Inflammatory macrophage treated with lipopolysaccharide for 4 hours (primary cell): ENCODE results near the gene CROCC2.
A peak's percentile ranks its signal among the peaks of the same experiment; 100 is the strongest.

Experiments used
- DNase-seq: peaks from one replicate; pipeline ENCODE4 v3.0.0-alpha.2; 2020

Gene CROCC2

DNA sequence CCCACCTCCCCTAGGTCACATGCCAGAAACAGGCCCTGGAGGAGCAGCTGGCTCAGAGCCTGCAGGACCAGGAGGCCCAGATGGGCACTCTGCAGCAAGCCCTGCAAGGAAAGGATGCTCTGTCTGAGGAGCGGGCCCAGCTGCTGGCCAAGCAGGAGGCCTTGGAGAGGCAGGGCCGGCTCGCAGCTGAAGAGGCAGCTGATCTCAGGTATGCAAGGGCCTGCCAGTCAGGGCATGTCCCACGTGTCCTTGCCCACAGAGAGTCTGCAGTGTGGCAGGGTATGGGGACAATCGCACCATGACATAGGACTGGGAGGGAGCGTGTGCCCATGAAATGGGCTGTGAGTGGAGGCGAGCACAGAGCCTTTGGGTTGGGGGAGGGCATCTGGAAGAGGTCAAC is 39.9 kb downstream of the CROCC2 start:
- DNase-seq: no peak

DNA sequence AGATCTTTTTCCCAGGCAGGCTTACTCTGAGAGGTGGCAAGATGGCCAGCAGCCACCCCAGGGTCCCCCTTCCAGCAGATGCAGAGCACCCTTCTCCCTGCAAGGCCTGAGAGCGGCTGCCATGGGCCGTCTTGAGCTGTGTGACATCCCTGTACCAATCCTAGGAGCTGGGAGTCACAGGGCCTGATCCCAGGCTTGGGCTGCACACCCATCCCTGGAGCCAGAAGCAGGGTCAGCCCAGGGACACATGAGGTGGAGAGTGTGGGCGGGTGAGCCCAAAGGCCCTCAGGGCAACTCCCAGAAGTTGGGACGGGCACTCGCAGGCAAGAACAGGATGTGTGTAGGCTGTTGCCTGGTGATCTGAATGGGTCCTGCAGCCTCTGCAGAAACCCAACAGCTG is 40.5 kb downstream of the CROCC2 start:
- peak; percentile 61 for DNase-seq

DNA sequence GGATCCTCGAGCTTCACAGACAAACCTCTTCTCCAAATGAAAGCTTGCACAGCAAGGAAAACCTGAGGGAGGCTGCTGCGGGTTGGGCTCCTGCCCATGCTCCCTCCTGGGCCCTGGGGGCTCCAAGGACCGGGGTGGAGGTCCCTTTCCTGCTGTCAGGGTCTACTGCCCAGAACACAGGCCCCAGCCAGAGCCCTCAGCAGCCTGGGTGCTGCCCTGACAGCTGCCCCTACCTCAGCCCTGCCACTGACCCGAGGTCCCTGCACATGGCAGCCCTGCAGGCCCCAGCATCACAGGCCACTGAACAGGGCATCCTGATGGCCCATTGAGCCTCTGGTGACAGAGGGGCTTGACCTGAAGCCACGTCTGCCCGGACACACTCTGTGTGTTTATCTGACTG is 41.0 kb downstream of the CROCC2 start:
- DNase-seq: no peak

DNA sequence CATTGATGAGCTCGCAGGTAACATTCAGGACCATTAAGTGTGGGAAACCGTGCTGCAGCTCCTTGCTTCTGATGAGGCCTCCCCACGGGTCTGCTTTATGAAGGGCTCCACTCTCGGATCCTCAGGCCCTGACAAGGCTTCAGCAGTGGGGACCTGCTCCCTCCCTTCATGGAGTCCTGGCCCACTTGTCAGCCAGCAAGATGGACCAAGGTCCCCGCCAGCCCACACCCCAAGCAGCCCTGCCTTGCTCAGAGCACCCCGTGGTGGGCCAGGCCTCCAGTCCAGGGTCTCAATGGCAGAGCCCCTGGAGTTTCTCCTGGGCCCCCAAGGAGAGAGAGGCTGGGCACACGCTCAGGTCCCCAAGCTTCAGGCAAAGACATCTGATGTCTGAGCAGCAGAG is 41.5 kb downstream of the CROCC2 start:
- DNase-seq: no peak

DNA sequence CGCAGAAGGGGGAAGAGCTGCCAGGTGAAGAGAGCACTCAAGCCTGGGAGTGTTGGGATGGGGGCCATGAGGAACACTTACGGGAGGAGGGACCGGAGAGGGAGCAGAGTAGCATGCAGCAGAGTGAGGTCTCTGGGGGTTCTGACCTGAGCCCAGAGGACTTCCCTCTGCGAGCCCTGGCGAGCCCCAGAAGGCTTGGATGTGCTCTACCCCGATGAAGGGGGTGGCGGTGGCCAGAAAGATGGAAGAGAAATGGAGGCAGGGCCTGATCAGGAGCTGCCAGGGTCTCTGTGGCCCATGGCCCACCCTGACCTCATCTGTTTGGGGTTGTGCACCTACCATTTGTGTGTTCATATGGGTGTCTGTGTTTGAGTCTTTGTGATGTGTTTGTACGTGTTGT is 42.0 kb downstream of the CROCC2 start:
- no peak for DNase-seq

DNA sequence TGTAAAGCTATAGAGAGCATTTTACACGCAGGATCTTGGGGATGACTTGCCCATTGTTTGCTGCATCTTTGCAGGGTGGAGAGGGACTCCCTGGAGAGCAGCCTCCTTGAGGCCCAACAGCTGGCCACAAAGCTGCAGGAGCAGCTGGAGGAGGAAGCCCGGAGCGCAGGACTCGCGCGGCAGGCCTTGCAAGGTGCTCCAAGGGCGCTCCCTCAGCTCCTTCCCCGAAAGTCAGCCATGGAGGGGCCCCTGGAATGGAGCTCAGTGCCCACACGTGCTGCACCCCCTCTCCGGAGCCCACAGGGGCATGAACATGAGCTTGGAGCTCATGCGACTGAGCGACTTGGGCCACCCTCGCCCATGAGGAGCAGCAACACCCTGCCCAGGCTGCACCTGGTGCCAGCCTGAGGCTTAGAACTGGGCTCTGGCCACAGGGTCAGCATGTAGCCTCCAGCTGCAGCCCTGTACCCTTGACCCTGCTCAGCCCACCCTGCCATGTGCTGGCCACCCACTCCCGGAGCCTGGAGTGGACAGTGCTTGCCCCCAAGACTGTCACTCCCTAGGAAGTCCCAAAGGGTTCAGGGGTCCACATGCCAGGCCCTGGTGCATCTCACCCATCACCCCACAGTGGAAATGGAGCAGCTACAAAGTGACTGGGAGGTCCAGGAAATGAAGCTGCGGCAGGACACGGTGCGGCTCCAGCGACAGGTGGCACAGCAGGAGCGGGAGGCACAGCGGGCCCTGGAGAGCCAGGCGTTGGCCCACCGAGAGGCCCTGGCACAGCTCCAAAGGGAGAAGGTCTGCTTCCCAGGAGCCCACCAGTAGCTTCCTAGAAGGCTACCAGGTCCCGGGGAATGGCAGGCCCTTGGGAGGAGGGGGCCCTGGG is 43.0 kb downstream of the CROCC2 start:
- no peak for DNase-seq

DNA sequence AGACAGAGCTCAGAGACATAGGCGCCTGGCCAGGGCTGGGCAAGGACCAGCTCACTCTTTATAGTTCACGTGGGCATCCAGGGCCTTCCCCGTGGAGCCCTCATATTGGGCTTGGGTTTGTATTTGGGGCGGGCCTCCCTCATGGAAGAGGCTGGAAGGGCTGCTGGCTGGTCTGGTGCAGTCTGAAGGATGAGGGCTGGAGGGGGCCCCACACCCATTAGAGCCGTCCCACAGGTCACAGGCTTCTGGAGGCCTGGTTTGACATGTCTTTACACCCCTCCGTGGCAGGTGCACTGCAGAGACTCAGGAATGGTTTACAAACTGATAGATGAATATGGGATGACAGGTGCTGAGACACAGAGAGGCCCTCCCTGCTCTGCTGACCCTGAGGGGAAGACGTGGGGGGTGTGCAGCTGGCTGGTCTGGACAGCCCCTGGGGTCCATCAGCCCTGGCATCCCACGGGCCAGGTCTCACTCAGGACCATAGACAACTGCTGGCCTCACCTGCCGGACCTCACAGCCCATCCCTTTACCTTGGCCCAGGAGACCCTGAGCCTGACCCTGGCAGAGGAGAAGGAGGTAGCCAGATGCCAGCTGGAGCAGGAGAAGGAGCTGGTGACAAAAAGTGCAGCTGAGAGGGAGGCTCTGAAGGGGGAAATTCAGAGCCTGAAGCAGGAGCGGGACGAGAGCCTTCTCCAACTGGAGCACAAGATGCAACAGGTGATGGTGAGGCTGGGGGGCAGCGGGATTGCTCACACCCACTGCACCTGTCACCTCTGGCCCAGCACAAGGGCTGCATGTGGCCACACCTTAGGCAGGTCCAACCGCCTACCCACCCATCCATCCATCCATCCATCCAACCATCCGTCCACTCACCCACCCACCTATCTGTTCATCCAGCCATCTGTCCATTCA is 43.9 kb downstream of the CROCC2 start:
- DNase-seq: no peak

DNA sequence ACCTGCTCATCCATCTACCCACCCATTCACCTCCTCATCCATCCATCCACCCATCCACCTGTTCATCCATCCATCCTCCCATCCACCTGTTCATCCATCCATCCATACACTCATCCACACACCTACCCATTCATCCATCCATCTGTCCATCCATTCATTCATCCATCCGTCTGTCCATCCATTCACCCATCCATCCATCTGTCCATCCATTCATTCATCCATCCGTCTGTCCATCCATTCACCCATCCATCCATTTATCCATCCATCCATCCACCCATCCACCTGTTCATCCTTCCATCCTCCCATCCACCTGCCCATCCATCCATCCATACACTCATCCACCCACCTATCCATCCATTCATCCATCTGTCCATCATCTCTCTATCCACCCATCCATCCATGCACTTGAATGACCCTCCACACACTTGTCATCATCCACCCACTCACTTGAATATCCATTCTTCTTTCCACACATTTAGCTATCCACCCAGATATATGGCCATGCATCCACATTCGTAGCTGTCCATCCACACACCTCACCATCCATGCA is 45.0 kb downstream of the CROCC2 start:
- no peak for DNase-seq

DNA sequence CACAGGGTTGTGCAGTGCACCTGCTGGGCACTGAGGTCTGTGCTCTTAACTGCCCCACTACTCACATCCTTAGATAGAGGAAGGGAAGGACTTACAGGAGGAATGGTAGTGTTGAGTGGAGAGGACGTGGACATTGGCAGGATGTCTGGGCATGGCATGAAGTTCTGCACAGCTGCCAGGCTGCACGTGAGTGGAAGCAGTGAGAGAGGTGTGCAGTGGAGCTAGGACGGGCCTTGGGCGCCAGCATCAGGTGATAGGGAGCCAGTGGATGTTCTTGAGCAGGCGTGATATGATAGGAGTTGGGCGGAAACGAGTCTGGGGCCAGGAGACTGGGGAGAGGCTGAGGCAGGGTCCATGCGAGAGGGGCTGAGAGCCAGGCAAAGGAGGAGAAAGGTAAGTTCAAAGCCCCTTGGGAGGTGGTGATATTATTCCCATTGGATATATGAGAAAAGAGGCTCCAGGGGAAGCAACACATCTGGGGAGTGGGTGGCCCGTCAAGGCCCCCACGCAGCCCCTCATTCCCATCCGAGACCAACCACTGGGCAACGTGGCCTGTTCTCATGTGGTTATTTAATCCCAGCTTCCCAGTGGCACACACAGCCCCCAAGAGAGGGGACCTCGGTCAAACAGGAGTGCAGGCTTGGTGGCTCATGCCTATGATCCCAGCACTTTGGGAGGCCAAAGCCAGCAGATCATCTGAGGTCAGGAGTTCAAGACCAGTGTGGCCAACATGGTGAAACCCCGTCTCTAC is 46.5 kb downstream of the CROCC2 start:
- DNase-seq: no peak

DNA sequence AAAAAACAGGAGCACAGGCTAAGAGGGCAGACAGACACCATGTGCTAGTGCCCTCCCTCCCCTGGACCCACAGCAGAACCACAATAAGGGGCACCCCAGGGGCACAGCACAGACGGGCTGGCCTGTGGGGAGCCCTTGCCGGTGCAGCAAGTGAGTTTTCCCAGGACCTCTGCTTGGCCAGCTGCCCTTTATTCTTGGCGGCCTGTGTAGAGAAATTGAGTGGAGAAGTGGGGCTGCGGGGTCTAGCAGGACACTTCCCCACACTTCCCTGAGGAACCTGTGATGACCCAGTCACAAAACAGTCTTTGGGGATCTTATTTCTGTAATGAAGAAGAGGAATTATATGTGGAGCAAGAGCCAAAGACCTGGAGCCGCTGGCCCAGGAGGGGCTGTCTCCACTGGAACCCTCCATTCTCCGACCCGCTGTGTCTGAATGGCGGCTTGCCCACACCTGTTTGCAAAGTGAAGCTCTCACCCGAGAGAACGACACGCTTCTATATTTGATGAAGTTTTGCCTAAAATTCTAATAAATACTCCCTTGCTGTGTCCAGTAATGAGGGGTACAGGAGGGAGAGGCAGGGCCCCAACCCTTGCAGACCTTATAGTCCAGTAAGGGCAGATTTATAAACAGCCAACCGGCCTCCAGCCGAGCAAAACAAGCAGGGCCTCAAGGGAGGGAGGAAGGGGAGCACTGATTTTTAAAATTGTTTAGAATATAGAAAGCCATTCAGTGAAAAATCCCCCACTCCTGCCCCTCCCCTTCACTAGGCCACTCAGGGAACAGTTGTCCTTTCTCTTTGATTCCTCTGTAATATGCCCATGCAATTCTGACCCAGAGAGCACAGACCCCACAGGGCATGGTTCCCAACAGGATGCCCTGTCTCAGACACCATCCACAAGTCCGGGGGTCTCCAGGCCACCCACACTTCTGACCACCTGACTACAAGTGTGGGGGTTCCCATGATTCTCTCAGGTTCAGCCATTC is 47.6 kb downstream of the CROCC2 start:
- no peak for DNase-seq

DNA sequence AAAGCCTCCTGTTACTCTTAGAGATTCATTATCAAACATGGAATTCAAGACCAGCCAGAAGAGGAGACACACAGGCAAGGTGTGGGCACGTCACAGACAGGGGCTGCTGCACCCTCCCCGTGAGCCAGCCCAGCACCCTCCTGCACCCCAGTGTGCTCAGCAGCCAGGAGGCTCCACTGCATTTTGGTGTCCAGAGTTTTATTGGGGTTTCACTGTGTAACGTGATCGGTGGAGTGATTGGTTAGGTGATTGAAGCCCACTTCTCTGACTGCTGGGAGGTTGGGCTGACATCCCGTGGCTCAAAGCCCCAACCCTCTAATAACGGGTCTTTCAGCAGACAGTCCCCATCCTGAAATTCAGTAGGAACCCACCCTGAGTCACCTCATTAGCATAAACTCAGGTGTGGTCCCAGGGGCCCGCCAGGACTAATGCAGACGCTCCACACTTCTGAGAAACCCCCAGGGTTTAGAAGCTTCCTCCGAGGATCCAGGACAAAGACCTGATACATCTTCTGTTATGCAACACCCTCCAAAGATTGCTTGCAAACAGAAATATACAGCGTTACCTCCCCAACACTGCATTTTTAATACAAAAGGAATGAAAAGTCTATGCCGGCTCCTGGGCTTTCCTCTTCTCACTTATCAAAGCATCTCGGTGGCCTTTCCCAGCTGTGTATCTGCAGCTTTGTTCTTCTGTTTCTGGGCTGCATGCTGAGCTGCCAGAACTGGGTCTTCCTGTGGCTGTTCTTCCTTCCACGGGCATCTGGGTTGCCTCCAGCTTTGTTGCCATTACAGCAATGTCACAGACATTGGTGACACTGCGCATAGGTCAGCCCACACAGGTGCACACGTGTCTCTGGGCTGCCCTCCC is 48.5 kb downstream of the CROCC2 start:
- no peak for DNase-seq

DNA sequence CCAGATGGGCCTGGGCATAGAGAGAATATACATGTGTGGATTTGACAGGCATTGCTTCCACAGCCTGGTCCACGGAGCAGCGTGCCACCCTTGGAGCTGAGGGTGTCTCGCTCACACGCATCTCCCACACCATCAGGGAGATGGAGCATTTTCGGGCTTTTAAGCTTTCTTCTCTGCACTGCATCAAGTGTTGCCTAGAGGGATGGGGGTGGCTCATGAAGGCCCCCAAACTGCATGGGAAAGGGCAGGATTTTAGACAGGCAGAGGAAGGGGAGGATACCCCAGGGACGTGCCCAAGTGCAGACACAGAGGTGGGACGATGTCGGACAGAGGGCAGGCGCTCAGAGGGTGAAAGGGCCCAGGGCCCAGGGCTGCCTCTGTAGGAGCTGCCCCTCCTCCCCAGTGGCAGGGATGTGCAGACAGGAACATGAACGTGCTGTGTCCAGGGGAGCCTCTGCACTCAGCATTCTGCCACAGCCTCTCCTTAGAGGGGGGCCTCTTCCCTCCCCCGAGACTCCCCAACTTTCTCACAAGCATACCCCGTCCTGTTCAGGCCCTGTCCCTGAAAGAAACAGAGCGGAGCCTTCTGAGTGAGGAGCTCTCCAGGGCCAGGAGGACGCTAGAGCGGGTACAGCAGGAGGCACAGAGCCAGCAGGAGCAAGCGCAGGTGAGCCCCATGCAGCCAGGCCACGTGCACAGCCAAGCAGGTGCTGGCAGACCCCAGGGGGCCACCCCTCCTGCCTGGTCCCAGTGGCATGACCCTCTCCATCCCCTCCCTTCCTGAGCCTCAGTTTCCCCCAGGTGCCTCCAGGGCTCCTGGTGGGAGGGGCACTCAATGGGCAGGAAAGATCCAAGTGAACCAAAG is 49.4 kb downstream of the CROCC2 start:
- no peak for DNase-seq

DNA sequence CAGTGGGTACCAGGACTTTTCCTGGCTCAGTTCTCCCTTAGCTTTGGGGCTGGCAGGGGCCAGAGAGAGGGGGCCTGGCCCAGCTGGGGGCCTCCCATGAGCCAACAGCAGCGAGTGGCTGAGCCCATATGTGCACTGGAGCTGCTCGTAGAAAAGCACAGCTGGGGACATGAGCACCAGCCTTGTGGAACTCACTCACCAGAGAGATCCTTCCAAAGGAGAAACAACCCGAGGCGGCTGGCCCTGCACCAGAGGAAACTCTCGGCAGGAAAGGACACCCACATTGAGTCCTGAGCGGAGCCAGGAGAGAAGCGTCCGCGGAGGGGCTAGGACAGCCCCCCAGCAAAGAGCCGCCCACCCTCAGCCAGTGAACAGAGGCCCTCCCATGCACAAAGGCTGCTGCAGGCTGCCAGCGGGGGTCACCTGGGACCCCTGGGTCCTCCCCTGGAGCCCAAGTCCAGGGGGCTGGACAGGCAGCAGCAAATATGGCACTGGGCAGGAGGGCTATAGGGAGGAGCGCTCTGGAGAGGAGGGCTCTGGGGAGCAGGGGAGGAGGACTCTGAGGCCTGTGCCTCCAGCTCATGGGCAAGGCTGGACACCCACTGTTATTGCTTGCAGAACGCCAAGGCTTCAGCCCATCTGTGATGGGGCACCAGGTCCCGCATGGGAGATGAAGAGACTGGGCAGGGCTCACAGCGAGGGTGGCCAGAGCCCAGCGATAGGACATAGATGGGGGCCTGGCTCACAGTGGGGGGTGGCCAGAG is 50.2 kb downstream of the CROCC2 start:
- DNase-seq: no peak

DNA sequence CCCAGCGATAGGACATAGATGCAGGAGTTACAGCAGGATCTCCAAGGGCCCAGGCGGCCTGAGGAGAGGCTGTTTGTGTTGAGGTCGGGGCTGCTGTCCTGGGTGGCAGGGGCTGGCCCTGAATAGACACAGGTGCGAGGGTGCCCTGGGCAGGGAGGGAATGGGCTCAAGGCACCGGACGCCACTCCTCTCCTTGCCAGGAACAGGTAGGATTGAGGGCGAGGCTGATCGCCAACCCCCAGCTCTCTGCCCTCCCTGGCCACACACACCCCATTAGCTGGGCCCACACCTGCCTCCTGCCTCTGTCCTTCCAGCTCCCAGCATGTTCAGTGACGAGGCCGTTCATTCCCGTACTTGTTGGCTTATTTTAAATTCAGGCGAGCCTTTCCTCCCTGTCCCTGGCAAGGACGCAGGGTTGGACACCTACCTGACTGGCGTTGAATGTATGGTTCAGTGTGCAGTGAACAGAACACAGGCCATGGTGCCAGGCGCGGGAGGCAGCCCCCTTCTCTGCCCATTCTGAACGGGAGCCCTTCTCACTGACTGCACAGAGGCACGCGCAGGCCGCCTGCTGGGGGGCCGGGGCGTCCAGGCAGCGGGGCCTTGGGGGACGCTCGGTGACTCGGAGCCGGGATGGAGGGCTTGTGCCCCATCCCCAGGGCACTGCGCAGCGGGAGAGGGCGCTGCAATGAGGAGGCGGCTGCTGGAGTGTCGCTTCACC is 51.0 kb downstream of the CROCC2 start:
- DNase-seq: no peak

DNA sequence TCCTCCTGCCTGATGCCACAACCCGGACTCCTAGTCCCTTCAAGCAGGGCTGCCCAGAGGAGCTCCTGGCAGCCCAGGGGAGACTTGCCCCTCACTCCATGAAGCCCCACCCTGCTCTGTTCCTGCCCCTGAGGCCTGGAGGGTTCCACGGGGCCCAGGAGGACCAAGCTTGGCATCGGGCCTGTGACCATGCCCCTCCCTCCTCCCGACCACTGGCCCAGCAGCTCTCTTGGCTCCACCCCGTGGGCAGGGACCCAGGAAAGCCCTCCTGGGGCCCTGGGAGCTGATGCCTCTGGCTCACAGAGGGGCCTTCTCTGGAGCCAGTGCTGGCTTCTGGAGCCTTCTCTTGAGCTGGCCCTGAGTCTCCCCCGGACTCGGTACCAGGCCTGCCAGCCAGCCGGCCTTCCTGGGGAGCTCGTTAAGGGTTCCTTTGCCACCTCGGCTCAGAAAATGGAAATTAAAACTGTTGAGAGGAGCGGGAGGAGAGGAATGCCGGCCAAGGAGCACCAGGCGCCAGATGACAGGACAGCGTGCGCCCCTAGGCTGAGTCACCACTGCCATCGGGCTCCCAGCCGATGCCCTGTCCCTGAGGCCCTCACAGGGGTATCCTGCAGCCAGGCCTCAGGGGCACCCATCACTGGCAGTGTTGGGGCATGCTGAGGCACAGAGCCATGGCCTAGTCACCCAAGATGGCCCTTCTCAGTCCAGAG is 51.7 kb downstream of the CROCC2 start:
- no peak for DNase-seq

DNA sequence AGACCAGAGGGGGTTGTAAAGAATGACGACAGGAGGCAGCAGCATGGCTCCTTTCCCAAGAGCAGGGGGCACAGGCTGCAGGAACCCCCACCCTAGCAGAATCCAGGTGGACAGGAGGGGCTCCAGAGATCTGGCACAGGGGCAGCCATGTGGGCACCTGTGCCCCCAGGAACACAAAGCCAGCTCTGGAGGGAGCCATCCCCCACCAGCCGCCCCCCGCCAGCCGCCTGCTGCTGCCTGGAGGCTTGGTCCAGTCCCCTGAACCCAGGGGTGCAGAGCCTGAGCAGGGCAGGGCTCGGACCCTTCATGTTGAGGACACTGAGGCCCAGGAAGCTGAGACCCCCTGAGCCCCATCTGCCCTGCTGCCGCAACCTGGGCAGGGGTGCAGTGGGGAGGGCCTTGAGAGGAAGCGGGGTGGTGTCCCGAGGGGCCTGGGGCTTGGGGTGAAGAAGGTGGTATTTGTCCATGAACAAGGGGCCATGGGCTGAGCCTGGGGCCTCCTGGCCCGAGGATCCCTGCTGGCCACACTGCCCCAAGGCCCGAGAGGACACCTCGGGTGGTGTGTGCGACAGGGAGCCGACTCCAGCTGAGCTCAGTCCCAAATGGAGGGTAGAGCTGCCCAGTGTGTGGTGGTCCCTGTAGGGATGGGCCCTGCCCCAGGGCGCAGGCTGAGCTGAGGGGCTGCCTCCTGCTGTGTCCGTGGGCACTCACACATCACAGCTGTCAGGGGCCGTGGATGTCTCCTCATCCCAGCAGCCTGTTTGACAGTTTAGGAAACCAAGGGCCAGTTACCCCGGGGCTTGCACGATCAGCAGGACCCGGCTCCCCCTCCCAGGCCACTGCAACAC is 52.5 kb downstream of the CROCC2 start:
- no peak for DNase-seq
